Adrenal gland (tissue), 12 donors: ENCODE results near the gene KRT6B. TPM values are rescaled to one million over a fixed set of nuclear protein-coding genes. Genes with fewer than 3 reads are reported as not detected.

ENCODE experiments used
- DNase-seq, 7 donors: peaks; one replicate each; pipeline ENCODE4 v3.0.0-alpha.2; 2019 to 2020
- H3K27ac ChIP-seq, 5 donors: fragments of 200-600 bp; sonication (generic) in 4 of 5; 1 replicate in 3 of 5; 2 replicates in 2 of 5; pipeline versions ENCODE4 v1.5.1 to v1.8.0; 2016 to 2020; ENCODE audit warnings: mild to moderate bottlenecking in 1 of 5
- H3K27me3 ChIP-seq: fragments of 200-600 bp; 2 replicates; pipeline ENCODE4 v1.8.0; 2021
- H3K36me3 ChIP-seq, 2 donors: fragments of 200-600 bp; replicated peaks in 1 of 2; 1 replicate in 1 of 2; 2 replicates in 1 of 2; pipeline versions ENCODE4 v1.5.1 to v1.8.0; 2018 to 2022
- H3K4me1 ChIP-seq, 2 donors: fragments of 200-600 bp; replicated peaks in 1 of 2; 1 replicate in 1 of 2; 2 replicates in 1 of 2; pipeline versions ENCODE4 v1.5.1 to v1.8.0; 2018 to 2021
- H3K4me3 ChIP-seq, 4 donors: fragments of 200-600 bp; sonication (generic) in 3 of 4; one replicate each; pipeline ENCODE4 v1.5.1; 2016 to 2018
- H3K9me3 ChIP-seq, 3 donors: fragments of 200-600 bp; sonication (generic) in 1 of 3; replicated peaks in 1 of 3; 1 replicate in 2 of 3; 2 replicates in 1 of 3; pipeline versions ENCODE4 v1.5.1 to v1.8.0; 2016 to 2021
- POLR2A ChIP-seq, 2 donors: fragments of 450-650 bp; IDR thresholded peaks; one replicate each; pipeline ENCODE4 v1.6.1; 2017; ENCODE audit warnings: antibody characterized with exemption in 2 of 2, mild to moderate bottlenecking in 2 of 2, moderate library complexity in 1 of 2
- WGBS, 4 donors: extraction: QIAGEN DNeasy Blood & Tissue Kit in 2 of 4; methylation state at CpG; one replicate each; pipeline versions ENCODE4 v1.1.5 to v1.1.7; 2013 to 2017; 5-methylcytosine and 5-hydroxymethylcytosine counted together
- intact Hi-C, 2 donors: fragments of 100-400 bp; cut with DNase I; formaldehyde crosslinking; loops; one replicate each; pipeline versions ENCODE4 v1.14.1 to v1.15.0; 2022 to 2023
- polyA plus RNA-seq, 3 donors: library from polyadenylated mRNA; stranded (reverse); fragments of 200-250 nt in 2 of 3; fragments of 350-450 nt in 1 of 3; fragmentation: Illumina TruSeq in 1 of 3; extraction: RNeasy Lipid Tissue Mini Kit (QIAGEN cat#74804) in 1 of 3; gene quantifications; one replicate each; pipeline ENCODE4 v1.2.3, GENCODE V29; 2013 to 2014
- total RNA-seq, 9 donors: library from RNA; depleted of rRNA in 4 of 9; stranded (reverse); fragments of >200 nt in 4 of 9; fragments of 120-200 nt in 1 of 9; fragmentation: NEBNext Ultra II Directional in 1 of 9; extraction: Animal tissue kit (Norgen Biotek cat#: 25700) in 1 of 9; gene quantifications; one replicate each; pipeline versions ENCODE4 v1.1.0 to v1.2.4, GENCODE V29; 2013 to 2023
- TF ChIP-seq, protein P1 (sequence below), 6 experiments: fragments of 450-650 bp in 4 of 6; fragments of 200-600 bp in 2 of 6; sonication (generic) in 1 of 6; IDR thresholded peaks; 1 replicate in 5 of 6; 2 replicates in 1 of 6; pipeline versions ENCODE4 v1.5.1 to v1.8.0; 2016 to 2021; ENCODE audit warnings: antibody characterized with exemption in 6 of 6, mild to moderate bottlenecking in 2 of 6, moderate library complexity in 1 of 6
- donor health status: healthy with polysubstance abuse.
- donor health status: Bipolar disorder and iron deficiency.
- donor health status: DM: yes; HTN: yes; CAD: no.
- donor health status: DM: no; HTN: no; CAD: no.
- donor health status: DM: no; HTN: no; CAD: no.
- donor health status: DM: yes; HTN: yes; CAD: no.

KRT6B gene
- total and polyA plus RNA-seq, 12 donors: 0.20 to 0.25 TPM; not detected in 10

DNA sequence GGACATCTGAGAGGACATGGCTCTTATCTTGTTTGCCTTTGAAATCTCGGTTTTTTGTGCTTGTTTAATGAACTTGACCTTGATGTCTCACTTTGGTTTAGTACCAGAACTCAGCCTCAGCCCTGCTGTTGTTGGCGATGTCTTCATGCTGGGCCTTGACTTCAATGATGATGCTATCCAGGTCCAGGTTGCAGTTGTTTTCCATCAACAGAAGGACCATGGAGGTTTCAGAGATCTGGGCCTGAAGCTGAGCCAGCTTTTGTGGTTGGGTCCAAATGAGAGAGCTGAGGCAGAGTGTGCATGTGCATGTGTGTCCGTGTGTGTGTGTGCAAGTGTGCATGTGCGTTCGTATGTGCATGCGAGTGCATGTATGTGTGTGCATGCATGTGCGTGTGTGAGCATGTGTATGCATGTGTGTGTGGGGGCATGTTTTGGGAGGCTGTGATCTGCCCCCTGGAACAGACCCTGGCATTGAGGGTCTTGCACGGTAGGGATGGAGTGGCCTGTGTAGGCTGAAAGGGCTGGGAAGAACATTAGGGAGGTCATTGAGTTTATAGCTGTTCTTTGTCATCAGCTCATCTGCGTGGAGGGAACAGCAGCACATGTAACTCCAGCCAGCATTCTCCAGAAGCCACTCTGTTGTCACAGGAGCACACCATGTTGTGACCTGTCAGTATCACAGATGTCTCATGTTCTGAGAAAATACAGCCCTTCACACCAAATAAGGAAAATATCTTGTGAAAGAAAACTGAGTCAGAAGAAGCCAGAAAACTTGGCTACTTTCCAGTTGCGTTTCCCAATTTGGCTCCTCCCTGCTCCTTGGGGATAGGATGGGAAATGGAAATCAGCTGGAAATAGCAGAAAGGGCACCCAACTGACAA is 35.8 kb downstream of the KRT6B start:
- Histone ChIP-seq H3K36me3 (no peaks in the 10 kb centered on the region), H3K9me3 (no peaks in the 10 kb centered on the region), H3K27ac (peak overlapping the region in 2 of 5 donors; percentile 63 to 67), H3K4me3 (no peak overlapping the region), H3K4me1 (no peaks in the 10 kb centered on the region), H3K27me3 (no peaks in the 10 kb centered on the region)
- intact Hi-C loops: no loop called here
- 54 to 64% (median 62%) methylated on average over 10 of the region's 10 CpGs for WGBS, 4 donors
- TF ChIP-seq, protein P1, sequence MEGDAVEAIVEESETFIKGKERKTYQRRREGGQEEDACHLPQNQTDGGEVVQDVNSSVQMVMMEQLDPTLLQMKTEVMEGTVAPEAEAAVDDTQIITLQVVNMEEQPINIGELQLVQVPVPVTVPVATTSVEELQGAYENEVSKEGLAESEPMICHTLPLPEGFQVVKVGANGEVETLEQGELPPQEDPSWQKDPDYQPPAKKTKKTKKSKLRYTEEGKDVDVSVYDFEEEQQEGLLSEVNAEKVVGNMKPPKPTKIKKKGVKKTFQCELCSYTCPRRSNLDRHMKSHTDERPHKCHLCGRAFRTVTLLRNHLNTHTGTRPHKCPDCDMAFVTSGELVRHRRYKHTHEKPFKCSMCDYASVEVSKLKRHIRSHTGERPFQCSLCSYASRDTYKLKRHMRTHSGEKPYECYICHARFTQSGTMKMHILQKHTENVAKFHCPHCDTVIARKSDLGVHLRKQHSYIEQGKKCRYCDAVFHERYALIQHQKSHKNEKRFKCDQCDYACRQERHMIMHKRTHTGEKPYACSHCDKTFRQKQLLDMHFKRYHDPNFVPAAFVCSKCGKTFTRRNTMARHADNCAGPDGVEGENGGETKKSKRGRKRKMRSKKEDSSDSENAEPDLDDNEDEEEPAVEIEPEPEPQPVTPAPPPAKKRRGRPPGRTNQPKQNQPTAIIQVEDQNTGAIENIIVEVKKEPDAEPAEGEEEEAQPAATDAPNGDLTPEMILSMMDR (IDR thresholded peaks at IDR 0.05): no peak
- TF ChIP-seq POLR2A (IDR thresholded peaks at IDR 0.05): no peak
- DNase-seq: peak in 6 of 7 donors; percentile 33 to 72 (median 56)

DNA sequence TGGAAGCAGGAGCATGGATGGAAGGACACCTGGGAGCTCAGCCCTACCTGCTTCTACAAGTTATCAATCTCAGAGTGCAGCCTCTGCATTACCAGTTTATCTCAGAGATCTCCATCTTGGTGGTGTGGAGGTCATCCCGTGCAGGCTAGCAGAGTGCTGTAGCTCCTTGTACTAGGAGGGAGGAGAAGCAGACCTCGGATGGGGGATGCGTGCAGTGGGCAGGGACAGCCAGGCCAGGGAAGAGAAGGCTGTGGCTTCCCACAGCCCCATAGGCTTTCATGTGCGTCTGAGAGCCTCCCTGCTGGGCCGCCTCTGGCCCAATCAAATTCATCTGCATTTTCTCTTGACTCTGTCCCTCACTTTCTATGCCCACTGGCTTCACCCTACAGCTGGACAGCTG is 37.0 kb downstream of the KRT6B start:
- H3K36me3 ChIP-seq: no peaks in the 10 kb centered on the region
- no peak overlapping the region for H3K4me3 ChIP-seq
- peak overlapping the region in 2 of 5 donors; percentile 30 to 45 for H3K27ac ChIP-seq
- no peaks in the 10 kb centered on the region for H3K4me1 ChIP-seq
- no peak for DNase-seq
- H3K9me3 ChIP-seq: no peaks in the 10 kb centered on the region
- H3K27me3 ChIP-seq: no peaks in the 10 kb centered on the region
- intact Hi-C loops: no loop called here
- 65 to 80% (median 77%) methylated on average over 3 to 5 of the region's 5 CpGs for WGBS, 4 donors
- no peak for TF ChIP-seq POLR2A (IDR thresholded peaks at IDR 0.05)
- TF ChIP-seq, protein P1 (IDR thresholded peaks at IDR 0.05): no peak

DNA sequence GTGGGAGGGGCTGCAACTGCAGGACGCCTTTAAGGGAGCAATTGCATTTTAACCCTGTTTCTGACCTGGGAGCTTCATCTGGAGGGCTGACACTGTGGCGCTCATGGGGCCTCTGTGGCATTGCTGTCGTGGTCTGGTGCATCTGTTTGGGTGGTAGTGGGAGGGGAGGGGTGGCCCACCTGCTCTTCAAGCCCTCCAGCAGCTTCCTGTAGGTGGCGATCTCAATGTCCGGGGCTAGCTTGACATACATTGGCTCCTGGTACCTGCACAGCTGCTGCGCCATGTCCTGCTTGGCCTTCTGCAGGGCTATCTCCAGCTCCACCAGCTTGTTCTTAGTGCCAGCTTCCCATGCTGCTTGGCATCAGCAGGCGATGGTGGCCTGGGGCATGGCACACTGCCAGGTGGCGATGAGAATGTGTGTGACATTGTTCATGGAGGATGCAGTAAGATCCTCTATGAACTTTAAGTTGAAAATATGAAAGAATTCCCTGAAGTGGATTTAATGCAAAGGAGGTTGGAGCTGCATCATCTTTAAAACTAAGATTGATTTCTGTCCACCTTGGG is 38.1 kb downstream of the KRT6B start:
- no peak for DNase-seq
- whole genome bisulfite sequencing, 4 donors: 69 to 90% (median 74%) methylated on average over 5 to 8 of the region's 8 CpGs
- Histone ChIP-seq H3K9me3 (no peaks in the 10 kb centered on the region), H3K27ac (no peak overlapping the region), H3K4me3 (no peak overlapping the region), H3K27me3 (no peaks in the 10 kb centered on the region), H3K4me1 (no peaks in the 10 kb centered on the region), H3K36me3 (no peaks in the 10 kb centered on the region)
- intact Hi-C loops: no loop called here
- TF ChIP-seq POLR2A (IDR thresholded peaks at IDR 0.05): no peak
- TF ChIP-seq, protein P1 (IDR thresholded peaks at IDR 0.05): no peak

DNA sequence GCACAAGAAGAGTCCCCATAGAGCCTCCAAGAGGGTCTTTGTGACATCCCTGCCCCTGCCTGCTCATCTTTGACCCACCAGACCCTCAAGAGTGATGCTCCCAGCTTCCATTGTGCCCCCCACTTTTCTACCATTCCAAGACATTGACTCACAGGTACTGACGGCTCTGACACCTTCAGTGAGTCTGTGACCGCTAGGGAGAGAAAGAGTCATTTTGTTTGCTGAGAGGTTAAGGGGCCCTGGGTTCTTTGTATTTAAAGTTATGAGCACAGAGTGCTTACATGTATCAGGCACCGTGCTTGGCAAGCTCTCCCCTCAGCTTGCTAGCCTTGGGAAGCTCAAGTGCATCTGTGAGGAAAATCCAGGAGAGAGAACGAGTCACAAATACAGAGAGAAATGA is 38.7 kb downstream of the KRT6B start:
- WGBS, 4 donors: 47 to 58% (median 51%) methylated on average over 4 of the region's 4 CpGs
- no peak overlapping the region for H3K27ac ChIP-seq
- TF ChIP-seq, protein P1 (IDR thresholded peaks at IDR 0.05): no peak
- TF ChIP-seq POLR2A (IDR thresholded peaks at IDR 0.05): no peak

More for the DNA sequence above, 38.7 kb downstream of the KRT6B start:
- intact Hi-C loops: no loop called here
- Histone ChIP-seq H3K27me3 (no peaks in the 10 kb centered on the region), H3K36me3 (no peaks in the 10 kb centered on the region), H3K9me3 (no peaks in the 10 kb centered on the region), H3K4me3 (no peak overlapping the region), H3K4me1 (no peaks in the 10 kb centered on the region)
- no peak for DNase-seq
